PC-3 (cell line): ENCODE results near the gene B3GALT2. TPM values are rescaled to one million over a fixed set of nuclear protein-coding genes. Genes with fewer than 3 reads are reported as not detected.
"Not testable (repeated sequence)": the region's sequence is repeated elsewhere in the genome, so short reads cannot be mapped to it uniquely, and the experiment has no call there.

ENCODE experiments used
- ATAC-seq: fragments of 200-7000 bp; cut with Tn5 transposase; 2 replicates; pipeline ENCODE4 v1.9.1; 2020; ENCODE audit warnings: mild to moderate bottlenecking, moderate library complexity
- BruUV-seq: library from RNA; stranded (reverse); fragments of 400-500 nt; replicated peaks from 2 replicates; lab custom pipeline; 2021; lab: Mats Ljungman, UMichigan
- CTCF ChIA-PET: fragments of 300-600 bp; sonication (Branson Sonifier 250); formaldehyde crosslinking; loops from one replicate; lab custom pipeline; 2022; ENCODE audit warnings: antibody characterized with exemption; lab: Charles Lee
- POLR2A ChIA-PET: fragments of 300-600 bp; sonication (Branson Sonifier 250); formaldehyde crosslinking; loops from one replicate; lab custom pipeline; 2022; ENCODE audit warnings: antibody characterized with exemption; ENCODE audit not compliant: unreplicated experiment; lab: Charles Lee
- DNase-seq: peaks from one replicate; pipeline ENCODE4 v3.0.0-alpha.2; 2015
- H2AFZ ChIP-seq: fragments of 300-600 bp; sonication (generic); 2 replicates; pipeline ENCODE4 v1.6.0; 2016; ENCODE audit warnings: antibody characterized with exemption, low read length
- H3F3A ChIP-seq: fragments of 300-600 bp; sonication (generic); one replicate; pipeline ENCODE4 v1.6.0; 2017; ENCODE audit warnings: antibody characterized with exemption, low read length, control low read depth, mild to moderate bottlenecking; ENCODE audit not compliant: unreplicated experiment
- H3K27ac ChIP-seq: fragments of 300-600 bp; sonication (generic); 2 replicates; pipeline ENCODE4 v1.5.1; 2016; ENCODE audit warnings: mild to moderate bottlenecking, low read length
- H3K27me3 ChIP-seq: fragments of 300-600 bp; sonication (generic); 2 replicates; pipeline ENCODE4 v1.6.1; 2016; ENCODE audit warnings: low read length, mixed read lengths
- H3K36me3 ChIP-seq: fragments of 300-600 bp; sonication (generic); 2 replicates; pipeline ENCODE4 v1.6.1; 2016; ENCODE audit warnings: low read depth, mixed run types, low read length, mixed read lengths
- H3K4me1 ChIP-seq: fragments of 300-600 bp; sonication (generic); 2 replicates; pipeline ENCODE4 v1.5.1; 2016; ENCODE audit warnings: low read length; ENCODE audit not compliant: insufficient read depth
- H3K4me2 ChIP-seq: fragments of 300-600 bp; sonication (generic); 2 replicates; pipeline ENCODE4 v1.6.0; 2016; ENCODE audit warnings: low read length
- H3K4me3 ChIP-seq: fragments of 300-600 bp; sonication (generic); 2 replicates; pipeline ENCODE4 v1.5.1; 2016; ENCODE audit warnings: mild to moderate bottlenecking, low read length, mixed read lengths
- H3K79me2 ChIP-seq: fragments of 300-600 bp; sonication (generic); 2 replicates; pipeline ENCODE4 v1.6.1; 2017; ENCODE audit warnings: low read length, mixed read lengths
- H3K9ac ChIP-seq: fragments of 300-600 bp; sonication (generic); 2 replicates; pipeline ENCODE4 v1.6.0; 2016; ENCODE audit warnings: mild to moderate bottlenecking, low read length
- H3K9me2 ChIP-seq: fragments of 300-600 bp; sonication (generic); replicated peaks from 2 replicates; pipeline ENCODE4 v1.6.1; 2016; ENCODE audit warnings: mixed run types, low read length, mixed read lengths
- H3K9me3 ChIP-seq: fragments of 300-600 bp; sonication (generic); 2 replicates; pipeline ENCODE4 v1.6.1; 2016; ENCODE audit warnings: low read length, mixed read lengths
- H4K20me1 ChIP-seq: fragments of 300-600 bp; sonication (generic); 2 replicates; pipeline ENCODE4 v1.6.1; 2016; ENCODE audit warnings: low read length, mixed read lengths
- CTCF ChIP-seq: fragments of 300-600 bp; sonication (generic); conservative IDR thresholded peaks from 2 replicates; pipeline ENCODE4 v1.5.1; 2017; ENCODE audit warnings: antibody characterized with exemption, low read depth, mild to moderate bottlenecking, low read length
- EZH2 ChIP-seq: fragments of 300-600 bp; sonication (generic); IDR thresholded peaks from one replicate; pipeline ENCODE4 v1.6.1; 2017; ENCODE audit warnings: antibody characterized with exemption, mild to moderate bottlenecking, low read length; ENCODE audit not compliant: unreplicated experiment
- EZH2phosphoT487 ChIP-seq: fragments of 300-600 bp; sonication (generic); IDR thresholded peaks from 2 replicates; pipeline ENCODE4 v1.6.1; 2018; ENCODE audit warnings: mild to moderate bottlenecking, antibody characterized with exemption, low read length, borderline replicate concordance
- intact Hi-C: fragments of 100-400 bp; cut with micrococcal nuclease; formaldehyde crosslinking; loops from 2 replicates; pipeline ENCODE4 v1.9.0; 2023
- total RNA-seq: library from RNA; depleted of rRNA; stranded (reverse); fragments of >200 nt; gene quantifications from 2 replicates; pipeline ENCODE4 v1.2.3, GENCODE V29; 2014

B3GALT2 gene
- total RNA-seq, 1 experiment from 2014 or later = not detected

GRCh38 chr1:193189442-193190095, 3.2 kb upstream of the B3GALT2 start:
- Histone ChIP-seq H3K9me3 (no peaks in the 10 kb centered on the region), H3F3A (no peaks in the 10 kb centered on the region), H3K27me3 (no peaks in the 10 kb centered on the region), H3K9me2 (no peaks in the 10 kb centered on the region), H2AFZ (no peak overlapping the region), H3K4me1 (no peaks in the 10 kb centered on the region), H3K79me2 (peaks cover 30% of the 10 kb centered on the region), H4K20me1 (no peaks in the 10 kb centered on the region; the same call in 1 of the 2 replicates), H3K27ac (no peak overlapping the region), H3K4me2 (no peak overlapping the region), H3K9ac (no peak overlapping the region), H3K36me3 (0 out of 2 replicates have a peak, but pooled peaks cover 2% of the 10 kb centered on the region), H3K4me3 (no peak overlapping the region)
- no peak for ATAC-seq
- no peak for DNase-seq
- TF ChIP-seq EZH2 = no peak
- TF ChIP-seq CTCF = no peak
- TF ChIP-seq EZH2phosphoT487 = no peak
- intact Hi-C loops = loop anchor here (10.0 kb wide), 1 partner anchor 415 kb away; no protein-coding TSS in a partner anchor
- BruUV-seq = no TSS peak
- CTCF ChIA-PET = interaction anchor here (0.6 to 1.5 kb wide), 3 partner anchors 9 to 213 kb away, joined by 3 to 8 read pairs (median 4); no protein-coding TSS in a partner anchor
- POLR2A ChIA-PET = no interaction called here

- H3K36me3 ChIP-seq, H3K4me1 ChIP-seq, H3F3A ChIP-seq, H4K20me1 ChIP-seq, H3K9ac ChIP-seq, H3K4me3 ChIP-seq, BruUV-seq, H3K27ac ChIP-seq, POLR2A ChIA-PET, H3K9me3 ChIP-seq, H3K9me2 ChIP-seq, H3K27me3 ChIP-seq, CTCF ChIA-PET, H2AFZ ChIP-seq, DNase-seq, H3K4me2 ChIP-seq, ATAC-seq: not testable (repeated sequence)
- H3K79me2 ChIP-seq = peaks cover 33% of the 10 kb centered on the region
- intact Hi-C loops = loop anchor here (10.0 kb wide), 1 partner anchor 416 kb away; no protein-coding TSS in a partner anchor
Observed at GRCh38 chr1:193188915-193189314, 2.5 kb upstream of the B3GALT2 start.

- Histone ChIP-seq H3F3A (no peaks in the 10 kb centered on the region), H3K9ac (no peak overlapping the region), H3K36me3 (no peaks in the 10 kb centered on the region), H3K27me3 (no peaks in the 10 kb centered on the region), H3K27ac (no peak overlapping the region), H3K4me1 (no peaks in the 10 kb centered on the region), H2AFZ (no peak overlapping the region), H3K9me3 (no peaks in the 10 kb centered on the region), H4K20me1 (no peaks in the 10 kb centered on the region; the same call in 1 of the 2 replicates), H3K4me2 (no peak overlapping the region), H3K4me3 (no peak overlapping the region), H3K9me2 (no peaks in the 10 kb centered on the region), H3K79me2 (peaks cover 33% of the 10 kb centered on the region)
- ChIA-PET CTCF (interaction anchor here (0.6 kb wide), 1 partner anchor 179 kb away, joined by 4 read pairs; no protein-coding TSS in a partner anchor), POLR2A (no interaction called here)
- DNase-seq = no peak
- intact Hi-C loops = loop anchor here (10.0 kb wide), 1 partner anchor 418 kb away; no protein-coding TSS in a partner anchor
- ATAC-seq = no peak
- TF ChIP-seq EZH2 (no peak), EZH2phosphoT487 (no peak), CTCF (no peak)
- BruUV-seq = no TSS peak
Observed at GRCh38 chr1:193187114-193187513, 701 bp upstream of the B3GALT2 start.
